DMS153 treated with DMSO at 0.1 percent for 48 hours (cell line): ENCODE results near the gene RTKN.
A peak's percentile ranks its signal among the peaks of the same experiment; 100 is the strongest.

Experiments used
- DNase-seq: peaks from one replicate; lab custom pipeline; 2025; ENCODE audit not compliant: unreplicated experiment; lab: John Stamatoyannopoulos, UW

RTKN gene

GRCh38 chr2:74417763-74418162 is 24.0 kb downstream of the RTKN start:
- no peak for DNase-seq

- DNase-seq = no peak
These were observed 24.5 kb downstream of the RTKN start for GRCh38 chr2:74417197-74417596.

- no peak for DNase-seq
These were observed 25.0 kb downstream of the RTKN start for GRCh38 chr2:74416778-74417177.

- no peak for DNase-seq
These were observed 25.9 kb downstream of the RTKN start for GRCh38 chr2:74415762-74416395.

GRCh38 chr2:74414881-74415761 is 26.6 kb downstream of the RTKN start:
- DNase-seq = no peak

- no peak for DNase-seq
These were observed 27.3 kb downstream of the RTKN start for GRCh38 chr2:74414441-74414840.

GRCh38 chr2:74413001-74413698 is 28.6 kb downstream of the RTKN start:
- no peak for DNase-seq

GRCh38 chr2:74407682-74408081 is 34.1 kb downstream of the RTKN start:
- no peak for DNase-seq

- no peak for DNase-seq
These were observed 35.7 kb downstream of the RTKN start for GRCh38 chr2:74406035-74406434.

GRCh38 chr2:74401891-74402290 is 39.8 kb downstream of the RTKN start:
- DNase-seq = no peak

GRCh38 chr2:74399785-74400184 is 42.0 kb downstream of the RTKN start:
- DNase-seq = no peak

- DNase-seq = no peak
These were observed 45.6 kb downstream of the RTKN start for GRCh38 chr2:74396149-74396548.

- DNase-seq = no peak
These were observed 48.2 kb downstream of the RTKN start for GRCh38 chr2:74393525-74393924.

- no peak for DNase-seq
These were observed 49.3 kb downstream of the RTKN start for GRCh38 chr2:74392449-74392743.

GRCh38 chr2:74391580-74392448 is 49.9 kb downstream of the RTKN start:
- peak; percentile 90 for DNase-seq

- no peak for DNase-seq
These were observed 50.5 kb downstream of the RTKN start for GRCh38 chr2:74391209-74391579.

- DNase-seq = no peak
These were observed 51.1 kb downstream of the RTKN start for GRCh38 chr2:74390606-74391005.

- no peak for DNase-seq
These were observed 54.4 kb downstream of the RTKN start for GRCh38 chr2:74387346-74387745.

- DNase-seq = no peak
These were observed 56.3 kb downstream of the RTKN start for GRCh38 chr2:74385396-74385795.

- DNase-seq = no peak
These were observed 57.7 kb downstream of the RTKN start for GRCh38 chr2:74384051-74384450.

GRCh38 chr2:74383254-74383653 is 58.5 kb downstream of the RTKN start:
- DNase-seq = no peak
